OCI-LY1 (cell line): ENCODE data around the gene MROH2B.

Experiments used
- H2AFZ ChIP-seq: fragments of 200-600 bp; sonication (generic), shearing (Covaris generic); 2 replicates; pipeline ENCODE4 v1.6.0; 2014; ENCODE audit warnings: antibody characterized with exemption, mild to moderate bottlenecking, low read length
- H3F3A ChIP-seq: fragments of 200-600 bp; sonication (generic), shearing (Covaris generic); 2 replicates; pipeline ENCODE4 v1.6.0; 2014; ENCODE audit warnings: mild to moderate bottlenecking, antibody characterized with exemption, low read length, moderate library complexity; ENCODE audit not compliant: insufficient read depth
- H3K27ac ChIP-seq: fragments of 200-600 bp; sonication (generic); 2 replicates; pipeline ENCODE4 v1.5.1; 2014; ENCODE audit warnings: low read length, mixed run types, mild to moderate bottlenecking, low read depth; ENCODE audit not compliant: poor library complexity, severe bottlenecking
- H3K27me3 ChIP-seq: fragments of 200-600 bp; sonication (generic); 2 replicates; pipeline ENCODE4 v1.6.0; 2014; ENCODE audit warnings: antibody characterized with exemption, mild to moderate bottlenecking, low read length, moderate library complexity; ENCODE audit not compliant: insufficient read depth
- H3K36me3 ChIP-seq: fragments of 200-600 bp; sonication (generic); 2 replicates; pipeline ENCODE4 v1.6.1; 2014; ENCODE audit warnings: mild to moderate bottlenecking, antibody characterized with exemption, low read length, moderate library complexity, mixed read lengths; ENCODE audit not compliant: insufficient read depth
- H3K4me1 ChIP-seq: fragments of 200-600 bp; sonication (generic); 2 replicates; pipeline ENCODE4 v1.5.1; 2014; ENCODE audit warnings: mild to moderate bottlenecking, low read length, moderate library complexity; ENCODE audit not compliant: insufficient read depth, severe bottlenecking
- H3K4me2 ChIP-seq: fragments of 200-600 bp; sonication (generic), shearing (Covaris generic); 2 replicates; pipeline ENCODE4 v1.6.1; 2014; ENCODE audit warnings: low read length
- H3K4me3 ChIP-seq: fragments of 200-600 bp; sonication (generic); 2 replicates; pipeline ENCODE4 v1.5.1; 2014; ENCODE audit warnings: low read length, low read depth, mild to moderate bottlenecking, mixed read lengths; ENCODE audit not compliant: poor library complexity, severe bottlenecking
- H3K79me2 ChIP-seq: fragments of 200-600 bp; shearing (Covaris generic); 2 replicates; pipeline ENCODE4 v1.6.1; 2016; ENCODE audit warnings: mixed run types, low read length, mixed read lengths; ENCODE audit not compliant: insufficient read depth
- H3K9ac ChIP-seq: fragments of 200-600 bp; sonication (generic), shearing (Covaris generic); 2 replicates; pipeline ENCODE4 v1.6.1; 2014; ENCODE audit warnings: mild to moderate bottlenecking, low read length, mixed read lengths
- H3K9me2 ChIP-seq: fragments of 200-600 bp; sonication (generic), shearing (Covaris generic); 2 replicates; pipeline ENCODE4 v1.6.1; 2014; ENCODE audit warnings: low read depth, mild to moderate bottlenecking, low read length, mixed read lengths
- H3K9me3 ChIP-seq: fragments of 200-600 bp; shearing (Covaris generic); 2 replicates; pipeline ENCODE4 v1.6.1; 2014; ENCODE audit warnings: low read length, mixed read lengths
- H4K20me1 ChIP-seq: fragments of 200-600 bp; sonication (generic), shearing (Covaris generic); 2 replicates; pipeline ENCODE4 v1.6.0; 2016; ENCODE audit warnings: mild to moderate bottlenecking, low read length; ENCODE audit not compliant: insufficient read depth
- EZH2 ChIP-seq: fragments of 200-600 bp; sonication (generic), shearing (Covaris generic); IDR thresholded peaks from 2 replicates; pipeline ENCODE4 v1.8.0; 2017; ENCODE audit warnings: borderline replicate concordance, mixed run types, mild to moderate bottlenecking, antibody characterized with exemption, low read length, moderate library complexity, mixed read lengths
- TF ChIP-seq, protein P1 (sequence below): fragments of 200-600 bp; sonication (generic), shearing (Covaris generic); IDR thresholded peaks from 2 replicates; pipeline ENCODE4 v1.5.1; 2017; ENCODE audit warnings: mild to moderate bottlenecking, antibody characterized with exemption, low read length, moderate library complexity, mixed read lengths

MROH2B gene

DNA sequence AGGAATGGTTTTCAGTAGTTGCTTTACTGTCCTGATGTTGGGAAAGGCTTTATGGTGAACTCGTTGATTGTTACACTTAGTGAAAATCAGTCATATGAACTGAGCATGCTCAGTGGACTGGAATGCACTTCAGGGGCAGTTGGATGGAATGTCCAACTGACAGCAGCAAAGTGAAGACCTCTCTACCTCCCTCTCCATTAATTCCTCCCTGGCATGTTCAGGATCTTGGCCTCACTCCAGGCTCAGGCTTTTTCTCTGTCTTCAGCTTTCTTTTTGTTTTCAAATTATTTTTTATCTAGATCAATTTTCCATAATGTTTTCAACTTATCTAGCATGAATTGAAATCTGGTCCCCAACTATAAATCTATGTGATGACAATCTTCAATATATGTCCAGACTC is at the start of gene MROH2B:
TSS of gene MROH2B (minus strand) at position 101 of the 400 bp plus-strand sequence. CDS start 490 bp downstream, outside the sequence.
- H3K4me3 ChIP-seq = no peak within 1 kb of the TSS
- H3K9me3 ChIP-seq = no peaks in the 10 kb centered on the region
- no peaks in the 10 kb centered on the region for H3K79me2 ChIP-seq
- H3K4me1 ChIP-seq = no peaks in the 10 kb centered on the region
- H3K9me2 ChIP-seq = no peaks in the 10 kb centered on the region
- no peak within 1 kb of the TSS for H3K4me2 ChIP-seq
- no peaks in the 10 kb centered on the region for H3F3A ChIP-seq
- no peak within 1 kb of the TSS for H2AFZ ChIP-seq
- no peak within 1 kb of the TSS for H3K27ac ChIP-seq
- no peaks in the 10 kb centered on the region; the same call in 1 of the 2 replicates for H3K27me3 ChIP-seq
- no peaks in the 10 kb centered on the region for H4K20me1 ChIP-seq
- H3K36me3 ChIP-seq = no peaks in the 10 kb centered on the region
- no peak within 1 kb of the TSS for H3K9ac ChIP-seq
- TF ChIP-seq, protein P1, sequence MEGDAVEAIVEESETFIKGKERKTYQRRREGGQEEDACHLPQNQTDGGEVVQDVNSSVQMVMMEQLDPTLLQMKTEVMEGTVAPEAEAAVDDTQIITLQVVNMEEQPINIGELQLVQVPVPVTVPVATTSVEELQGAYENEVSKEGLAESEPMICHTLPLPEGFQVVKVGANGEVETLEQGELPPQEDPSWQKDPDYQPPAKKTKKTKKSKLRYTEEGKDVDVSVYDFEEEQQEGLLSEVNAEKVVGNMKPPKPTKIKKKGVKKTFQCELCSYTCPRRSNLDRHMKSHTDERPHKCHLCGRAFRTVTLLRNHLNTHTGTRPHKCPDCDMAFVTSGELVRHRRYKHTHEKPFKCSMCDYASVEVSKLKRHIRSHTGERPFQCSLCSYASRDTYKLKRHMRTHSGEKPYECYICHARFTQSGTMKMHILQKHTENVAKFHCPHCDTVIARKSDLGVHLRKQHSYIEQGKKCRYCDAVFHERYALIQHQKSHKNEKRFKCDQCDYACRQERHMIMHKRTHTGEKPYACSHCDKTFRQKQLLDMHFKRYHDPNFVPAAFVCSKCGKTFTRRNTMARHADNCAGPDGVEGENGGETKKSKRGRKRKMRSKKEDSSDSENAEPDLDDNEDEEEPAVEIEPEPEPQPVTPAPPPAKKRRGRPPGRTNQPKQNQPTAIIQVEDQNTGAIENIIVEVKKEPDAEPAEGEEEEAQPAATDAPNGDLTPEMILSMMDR = no peak
- no peak for TF ChIP-seq EZH2

DNA sequence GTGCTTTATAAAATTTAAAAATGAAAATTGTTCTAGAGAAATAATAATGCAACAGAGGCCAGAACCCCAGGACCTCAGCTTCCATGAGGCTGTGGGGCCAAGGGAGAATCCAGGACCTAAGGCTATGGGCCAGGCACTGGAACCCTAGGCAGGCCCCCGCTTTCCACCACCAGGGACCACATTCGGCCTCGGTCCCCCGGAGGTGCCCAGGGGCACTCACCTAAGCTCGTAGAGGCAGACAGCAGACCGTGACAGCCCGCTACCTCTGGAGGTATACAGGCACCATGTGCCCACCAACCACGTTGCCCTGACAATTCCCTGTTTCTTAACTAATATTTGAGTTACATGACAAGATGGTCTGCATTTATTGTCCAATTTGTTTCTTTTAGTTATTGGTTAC is 49.5 kb upstream of the MROH2B start:
- no peaks in the 10 kb centered on the region for H3F3A ChIP-seq
- H3K9me3 ChIP-seq = no peaks in the 10 kb centered on the region
- H3K36me3 ChIP-seq = no peaks in the 10 kb centered on the region

DNA sequence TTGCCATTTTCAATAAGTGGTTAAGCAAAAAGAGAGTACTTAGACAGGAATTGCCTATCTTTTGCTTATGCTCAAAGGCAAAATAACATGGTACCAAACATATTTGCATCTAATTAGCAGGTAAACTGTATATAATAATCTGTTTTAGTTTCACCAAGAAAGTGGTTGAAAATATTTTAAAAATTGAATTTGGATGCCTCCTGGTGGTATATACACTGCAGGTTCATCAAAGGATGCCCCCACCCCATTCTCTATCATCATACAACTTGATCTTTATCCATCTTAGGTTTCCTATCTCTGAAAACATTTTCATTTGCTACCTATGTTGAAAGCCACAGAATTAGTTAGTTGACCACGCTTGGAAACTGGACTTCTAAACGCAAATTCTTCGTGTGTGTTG is 47.0 kb upstream of the MROH2B start:
- H3K4me3 ChIP-seq = no peak overlapping the region
- no peaks in the 10 kb centered on the region for H3K9me3 ChIP-seq
- no peaks in the 10 kb centered on the region for H3F3A ChIP-seq
- no peaks in the 10 kb centered on the region for H3K9me2 ChIP-seq
- no peak overlapping the region for H2AFZ ChIP-seq
- H4K20me1 ChIP-seq = no peaks in the 10 kb centered on the region
- H3K27ac ChIP-seq = no peak overlapping the region
- no peaks in the 10 kb centered on the region for H3K27me3 ChIP-seq
- H3K79me2 ChIP-seq = no peaks in the 10 kb centered on the region
- no peak for TF ChIP-seq EZH2
- TF ChIP-seq, protein P1 = no peak
- no peak overlapping the region for H3K4me2 ChIP-seq
- H3K36me3 ChIP-seq = no peaks in the 10 kb centered on the region
- no peak overlapping the region for H3K9ac ChIP-seq
- H3K4me1 ChIP-seq = no peaks in the 10 kb centered on the region

More for the DNA sequence above, 49.5 kb upstream of the MROH2B start:
- Histone ChIP-seq H3K4me1 (no peaks in the 10 kb centered on the region), H3K79me2 (no peaks in the 10 kb centered on the region), H2AFZ (no peak overlapping the region), H3K9me2 (no peaks in the 10 kb centered on the region), H3K9ac (no peak overlapping the region), H3K4me3 (no peak overlapping the region), H3K27ac (no peak overlapping the region), H4K20me1 (no peaks in the 10 kb centered on the region), H3K27me3 (no peaks in the 10 kb centered on the region), H3K4me2 (no peak overlapping the region)
- TF ChIP-seq, protein P1 = no peak
- TF ChIP-seq EZH2 = no peak
